Activated CD8-positive, alpha-beta memory T cell treated with anti-CD3 and anti-CD28 coated beads, Interleukin-2, amount 50 U/mL, for 24 hours (primary cell): ENCODE data around the gene FERMT2.

Experiments used
- DNase-seq: peaks from one replicate; pipeline ENCODE4 v3.0.0-alpha.2; 2020; ENCODE audit errors: extremely low read depth

The FERMT2 gene

GRCh38 chr14:52950898-52951680 is at the start of gene FERMT2:
Gene FERMT2 (minus strand): TSS chr14:52951050. CDS start chr14:52950568, 482 bp downstream.
- no peak for DNase-seq

GRCh38 chr14:52998376-52999015 is 47.6 kb upstream of the FERMT2 start:
- no peak for DNase-seq

GRCh38 chr14:52996493-52996892 is 45.6 kb upstream of the FERMT2 start:
- DNase-seq = no peak

- no peak for DNase-seq
Measured at GRCh38 chr14:52995998-52996397, 45.1 kb upstream of the FERMT2 start.

GRCh38 chr14:52992236-52992870 is 41.5 kb upstream of the FERMT2 start:
- no peak for DNase-seq

GRCh38 chr14:52988139-52988538 is 37.3 kb upstream of the FERMT2 start:
- no peak for DNase-seq

GRCh38 chr14:52987514-52987913 is 36.7 kb upstream of the FERMT2 start:
- DNase-seq = no peak

GRCh38 chr14:52987042-52987441 is 36.2 kb upstream of the FERMT2 start:
- DNase-seq = no peak

- DNase-seq = no peak
Measured at GRCh38 chr14:52977798-52978197, 26.9 kb upstream of the FERMT2 start.

GRCh38 chr14:52974406-52974805 is 23.6 kb upstream of the FERMT2 start:
- DNase-seq = no peak

GRCh38 chr14:52961060-52961639 is 10.3 kb upstream of the FERMT2 start:
- DNase-seq = no peak

- DNase-seq = no peak
Measured at GRCh38 chr14:52960627-52961026, 9.8 kb upstream of the FERMT2 start.

GRCh38 chr14:52954346-52955214 is 3.7 kb upstream of the FERMT2 start:
- no peak for DNase-seq

- no peak for DNase-seq
Measured at GRCh38 chr14:52951681-52952554, 1.1 kb upstream of the FERMT2 start.

- no peak for DNase-seq
Measured at GRCh38 chr14:52950410-52950897, 396 bp downstream of the FERMT2 start.

- DNase-seq = no peak
Measured at GRCh38 chr14:52949711-52950409, 990 bp downstream of the FERMT2 start.

- DNase-seq = no peak
Measured at GRCh38 chr14:52949249-52949648, 1.6 kb downstream of the FERMT2 start.

GRCh38 chr14:52948836-52949235 is 2.0 kb downstream of the FERMT2 start:
- DNase-seq = no peak

- DNase-seq = no peak
Measured at GRCh38 chr14:52948039-52948438, 2.8 kb downstream of the FERMT2 start.

- DNase-seq = no peak
Measured at GRCh38 chr14:52944254-52944653, 6.6 kb downstream of the FERMT2 start.
